PFSK-1 (cell line): Measurements from ENCODE around the gene ITGAE.

ENCODE experiments used
- POLR2AphosphoS5 ChIP-seq: IDR thresholded peaks from 2 replicates; pipeline ENCODE4 v1.6.1; 2012; ENCODE audit warnings: low read depth, mild to moderate bottlenecking, control low read depth, low read length, moderate library complexity
- TAF1 ChIP-seq: IDR thresholded peaks from 2 replicates; pipeline ENCODE4 v1.6.1; 2012; ENCODE audit warnings: low read length, control low read depth, borderline replicate concordance; ENCODE audit not compliant: insufficient read depth
- TF ChIP-seq, protein P1 (sequence below), 2 experiments: IDR thresholded peaks; 2 replicates each; pipeline versions ENCODE4 v1.6.1 to v1.8.0; 2011 to 2012; ENCODE audit warnings: low read depth in 2 of 2, low read length in 2 of 2, control low read depth in 1 of 2, inconsistent platforms in 1 of 2, mild to moderate bottlenecking in 1 of 2, moderate library complexity in 1 of 2; ENCODE audit not compliant: insufficient read depth in 1 of 2

DNA sequence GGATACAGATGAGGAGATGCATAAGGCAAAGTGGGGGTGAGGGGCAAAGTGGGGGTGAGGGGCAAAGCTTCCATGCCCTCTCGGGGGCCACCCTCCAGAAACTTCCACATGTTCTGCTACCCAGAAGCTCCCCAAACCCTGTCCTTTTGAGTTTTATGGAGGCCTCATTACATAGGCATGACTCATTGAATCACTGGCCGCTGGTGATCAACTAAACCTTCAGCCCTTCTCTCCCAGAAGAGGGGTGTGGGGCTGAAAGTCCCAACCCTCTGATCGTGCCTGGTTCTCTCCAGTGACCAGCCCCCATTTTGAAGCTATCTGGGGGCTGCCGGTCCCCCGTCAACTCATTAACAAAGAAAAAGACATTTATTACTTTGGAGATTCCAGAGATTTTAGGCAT, 27.5 kb downstream of the ITGAE start:
- TF ChIP-seq, protein P1, sequence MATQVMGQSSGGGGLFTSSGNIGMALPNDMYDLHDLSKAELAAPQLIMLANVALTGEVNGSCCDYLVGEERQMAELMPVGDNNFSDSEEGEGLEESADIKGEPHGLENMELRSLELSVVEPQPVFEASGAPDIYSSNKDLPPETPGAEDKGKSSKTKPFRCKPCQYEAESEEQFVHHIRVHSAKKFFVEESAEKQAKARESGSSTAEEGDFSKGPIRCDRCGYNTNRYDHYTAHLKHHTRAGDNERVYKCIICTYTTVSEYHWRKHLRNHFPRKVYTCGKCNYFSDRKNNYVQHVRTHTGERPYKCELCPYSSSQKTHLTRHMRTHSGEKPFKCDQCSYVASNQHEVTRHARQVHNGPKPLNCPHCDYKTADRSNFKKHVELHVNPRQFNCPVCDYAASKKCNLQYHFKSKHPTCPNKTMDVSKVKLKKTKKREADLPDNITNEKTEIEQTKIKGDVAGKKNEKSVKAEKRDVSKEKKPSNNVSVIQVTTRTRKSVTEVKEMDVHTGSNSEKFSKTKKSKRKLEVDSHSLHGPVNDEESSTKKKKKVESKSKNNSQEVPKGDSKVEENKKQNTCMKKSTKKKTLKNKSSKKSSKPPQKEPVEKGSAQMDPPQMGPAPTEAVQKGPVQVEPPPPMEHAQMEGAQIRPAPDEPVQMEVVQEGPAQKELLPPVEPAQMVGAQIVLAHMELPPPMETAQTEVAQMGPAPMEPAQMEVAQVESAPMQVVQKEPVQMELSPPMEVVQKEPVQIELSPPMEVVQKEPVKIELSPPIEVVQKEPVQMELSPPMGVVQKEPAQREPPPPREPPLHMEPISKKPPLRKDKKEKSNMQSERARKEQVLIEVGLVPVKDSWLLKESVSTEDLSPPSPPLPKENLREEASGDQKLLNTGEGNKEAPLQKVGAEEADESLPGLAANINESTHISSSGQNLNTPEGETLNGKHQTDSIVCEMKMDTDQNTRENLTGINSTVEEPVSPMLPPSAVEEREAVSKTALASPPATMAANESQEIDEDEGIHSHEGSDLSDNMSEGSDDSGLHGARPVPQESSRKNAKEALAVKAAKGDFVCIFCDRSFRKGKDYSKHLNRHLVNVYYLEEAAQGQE (IDR thresholded peaks at IDR 0.05; ENCODE audit: insufficient read depth in 1 of 2, low read depth in 2 of 2, low read length in 2 of 2) = no peak
- TF ChIP-seq TAF1 (no peak), POLR2AphosphoS5 (no peak)
